ENCODE results near the gene HEXIM2. TPM values are rescaled to one million over a fixed set of nuclear protein-coding genes. Genes with fewer than 3 reads are reported as not detected.

HEXIM2 gene
- total and polyA plus RNA-seq, 2 of the 13 experiments (the other 11 are each of a cell fraction or from before 2014, with no cell fraction given): 27.1 to 32.4 TPM

GRCh38 chr17:45127207-45127547, 34.5 kb upstream of the HEXIM2 start (continued):
- TF ChIP-seq SP2 (CRISPR knock-in tag; IDR thresholded peaks at IDR 0.05) (0 out of 2 replicates have a peak, but pooled peaks have one; percentile 44), KLF15 (CRISPR knock-in tag; IDR thresholded peaks at IDR 0.05; ENCODE audit: borderline replicate concordance) (no peak), ZBTB33 (CRISPR knock-in tag; IDR thresholded peaks at IDR 0.05) (peak; percentile 75), NCOR1 (IDR thresholded peaks at IDR 0.05; ENCODE audit: borderline replicate concordance, low read length) (no peak), SETDB1 (CRISPR knock-in tag; IDR thresholded peaks at IDR 0.05; ENCODE audit: borderline replicate concordance) (0 out of 2 replicates have a peak, but pooled peaks have one; percentile 32), KDM3A (CRISPR knock-in tag; IDR thresholded peaks at IDR 0.05; ENCODE audit: low read depth) (no peak), AKAP8 (CRISPR knock-in tag; IDR thresholded peaks at IDR 0.05) (0 out of 2 replicates have a peak, but pooled peaks have one; percentile 42), ZNF782 (CRISPR knock-in tag; IDR thresholded peaks at IDR 0.05; ENCODE audit: borderline replicate concordance) (peak; percentile 60; the same call in 1 of the 2 replicates)
- TF ChIP-seq, protein P1, sequence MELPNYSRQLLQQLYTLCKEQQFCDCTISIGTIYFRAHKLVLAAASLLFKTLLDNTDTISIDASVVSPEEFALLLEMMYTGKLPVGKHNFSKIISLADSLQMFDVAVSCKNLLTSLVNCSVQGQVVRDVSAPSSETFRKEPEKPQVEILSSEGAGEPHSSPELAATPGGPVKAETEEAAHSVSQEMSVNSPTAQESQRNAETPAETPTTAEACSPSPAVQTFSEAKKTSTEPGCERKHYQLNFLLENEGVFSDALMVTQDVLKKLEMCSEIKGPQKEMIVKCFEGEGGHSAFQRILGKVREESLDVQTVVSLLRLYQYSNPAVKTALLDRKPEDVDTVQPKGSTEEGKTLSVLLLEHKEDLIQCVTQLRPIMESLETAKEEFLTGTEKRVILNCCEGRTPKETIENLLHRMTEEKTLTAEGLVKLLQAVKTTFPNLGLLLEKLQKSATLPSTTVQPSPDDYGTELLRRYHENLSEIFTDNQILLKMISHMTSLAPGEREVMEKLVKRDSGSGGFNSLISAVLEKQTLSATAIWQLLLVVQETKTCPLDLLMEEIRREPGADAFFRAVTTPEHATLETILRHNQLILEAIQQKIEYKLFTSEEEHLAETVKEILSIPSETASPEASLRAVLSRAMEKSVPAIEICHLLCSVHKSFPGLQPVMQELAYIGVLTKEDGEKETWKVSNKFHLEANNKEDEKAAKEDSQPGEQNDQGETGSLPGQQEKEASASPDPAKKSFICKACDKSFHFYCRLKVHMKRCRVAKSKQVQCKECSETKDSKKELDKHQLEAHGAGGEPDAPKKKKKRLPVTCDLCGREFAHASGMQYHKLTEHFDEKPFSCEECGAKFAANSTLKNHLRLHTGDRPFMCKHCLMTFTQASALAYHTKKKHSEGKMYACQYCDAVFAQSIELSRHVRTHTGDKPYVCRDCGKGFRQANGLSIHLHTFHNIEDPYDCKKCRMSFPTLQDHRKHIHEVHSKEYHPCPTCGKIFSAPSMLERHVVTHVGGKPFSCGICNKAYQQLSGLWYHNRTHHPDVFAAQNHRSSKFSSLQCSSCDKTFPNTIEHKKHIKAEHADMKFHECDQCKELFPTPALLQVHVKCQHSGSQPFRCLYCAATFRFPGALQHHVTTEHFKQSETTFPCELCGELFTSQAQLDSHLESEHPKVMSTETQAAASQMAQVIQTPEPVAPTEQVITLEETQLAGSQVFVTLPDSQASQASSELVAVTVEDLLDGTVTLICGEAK (IDR thresholded peaks at IDR 0.05): no peak
- TF ChIP-seq, protein P1 (CRISPR knock-in tag; IDR thresholded peaks at IDR 0.05): peak; percentile 41; the same call in 1 of the 2 replicates
- TF ChIP-seq, protein P2, sequence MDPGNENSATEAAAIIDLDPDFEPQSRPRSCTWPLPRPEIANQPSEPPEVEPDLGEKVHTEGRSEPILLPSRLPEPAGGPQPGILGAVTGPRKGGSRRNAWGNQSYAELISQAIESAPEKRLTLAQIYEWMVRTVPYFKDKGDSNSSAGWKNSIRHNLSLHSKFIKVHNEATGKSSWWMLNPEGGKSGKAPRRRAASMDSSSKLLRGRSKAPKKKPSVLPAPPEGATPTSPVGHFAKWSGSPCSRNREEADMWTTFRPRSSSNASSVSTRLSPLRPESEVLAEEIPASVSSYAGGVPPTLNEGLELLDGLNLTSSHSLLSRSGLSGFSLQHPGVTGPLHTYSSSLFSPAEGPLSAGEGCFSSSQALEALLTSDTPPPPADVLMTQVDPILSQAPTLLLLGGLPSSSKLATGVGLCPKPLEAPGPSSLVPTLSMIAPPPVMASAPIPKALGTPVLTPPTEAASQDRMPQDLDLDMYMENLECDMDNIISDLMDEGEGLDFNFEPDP (CRISPR knock-in tag; conservative IDR thresholded peaks at IDR 0.05): 0 out of 2 replicates have a peak, but pooled peaks have one; percentile 50
- TF ChIP-seq, protein P3, sequence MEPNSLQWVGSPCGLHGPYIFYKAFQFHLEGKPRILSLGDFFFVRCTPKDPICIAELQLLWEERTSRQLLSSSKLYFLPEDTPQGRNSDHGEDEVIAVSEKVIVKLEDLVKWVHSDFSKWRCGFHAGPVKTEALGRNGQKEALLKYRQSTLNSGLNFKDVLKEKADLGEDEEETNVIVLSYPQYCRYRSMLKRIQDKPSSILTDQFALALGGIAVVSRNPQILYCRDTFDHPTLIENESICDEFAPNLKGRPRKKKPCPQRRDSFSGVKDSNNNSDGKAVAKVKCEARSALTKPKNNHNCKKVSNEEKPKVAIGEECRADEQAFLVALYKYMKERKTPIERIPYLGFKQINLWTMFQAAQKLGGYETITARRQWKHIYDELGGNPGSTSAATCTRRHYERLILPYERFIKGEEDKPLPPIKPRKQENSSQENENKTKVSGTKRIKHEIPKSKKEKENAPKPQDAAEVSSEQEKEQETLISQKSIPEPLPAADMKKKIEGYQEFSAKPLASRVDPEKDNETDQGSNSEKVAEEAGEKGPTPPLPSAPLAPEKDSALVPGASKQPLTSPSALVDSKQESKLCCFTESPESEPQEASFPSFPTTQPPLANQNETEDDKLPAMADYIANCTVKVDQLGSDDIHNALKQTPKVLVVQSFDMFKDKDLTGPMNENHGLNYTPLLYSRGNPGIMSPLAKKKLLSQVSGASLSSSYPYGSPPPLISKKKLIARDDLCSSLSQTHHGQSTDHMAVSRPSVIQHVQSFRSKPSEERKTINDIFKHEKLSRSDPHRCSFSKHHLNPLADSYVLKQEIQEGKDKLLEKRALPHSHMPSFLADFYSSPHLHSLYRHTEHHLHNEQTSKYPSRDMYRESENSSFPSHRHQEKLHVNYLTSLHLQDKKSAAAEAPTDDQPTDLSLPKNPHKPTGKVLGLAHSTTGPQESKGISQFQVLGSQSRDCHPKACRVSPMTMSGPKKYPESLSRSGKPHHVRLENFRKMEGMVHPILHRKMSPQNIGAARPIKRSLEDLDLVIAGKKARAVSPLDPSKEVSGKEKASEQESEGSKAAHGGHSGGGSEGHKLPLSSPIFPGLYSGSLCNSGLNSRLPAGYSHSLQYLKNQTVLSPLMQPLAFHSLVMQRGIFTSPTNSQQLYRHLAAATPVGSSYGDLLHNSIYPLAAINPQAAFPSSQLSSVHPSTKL (CRISPR knock-in tag; IDR thresholded peaks at IDR 0.05): no peak
